TTC549 (cell line): ENCODE data around the gene ENTPD7.
"Not testable (repeated sequence)": the region's sequence is repeated elsewhere in the genome, so short reads cannot be mapped to it uniquely, and the experiment has no call there.

Experiments
- FAIRE-seq: peaks from 2 replicates; lab custom pipeline; 2012; peaks lifted over from hg19 to GRCh38; lab: Jason Lieb, UNC

ENTPD7 gene

GRCh38 chr10:99746166-99746565 is 86.9 kb downstream of the ENTPD7 start:
- not testable (repeated sequence) for FAIRE-seq

DNA sequence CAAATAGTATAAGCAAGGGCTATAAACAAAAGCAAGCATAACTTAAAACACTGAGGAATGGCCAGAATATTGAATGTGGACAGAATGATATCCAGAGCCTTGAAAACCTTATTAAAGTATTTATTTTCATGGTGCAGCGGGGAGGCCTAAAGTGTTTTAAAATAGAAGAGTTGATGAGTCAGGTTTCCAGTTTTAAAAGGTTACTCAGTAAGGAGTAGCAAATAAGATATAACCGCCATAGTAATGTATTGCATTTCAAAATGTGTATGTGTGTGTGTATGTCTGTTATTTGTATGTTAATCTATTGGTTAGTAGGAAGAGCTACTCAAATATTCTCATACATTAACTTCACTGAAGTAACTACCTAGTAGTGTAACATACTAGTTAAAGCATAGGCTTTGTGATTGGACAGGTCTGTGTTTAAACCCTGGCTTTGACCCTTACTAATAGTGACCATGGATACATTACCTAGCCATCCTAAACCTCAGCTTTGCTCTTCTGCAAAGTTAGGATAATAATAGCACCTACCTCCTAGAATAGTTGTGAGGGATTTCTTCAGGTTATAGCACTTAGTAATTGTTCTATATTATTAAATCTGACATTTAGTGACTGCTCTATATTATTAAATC is 89.6 kb downstream of the ENTPD7 start:
- no peak for FAIRE-seq

GRCh38 chr10:99750641-99751040 is 91.3 kb downstream of the ENTPD7 start:
- FAIRE-seq: no peak

GRCh38 chr10:99754670-99755069 is 95.4 kb downstream of the ENTPD7 start:
- no peak for FAIRE-seq
